Activated CD8-positive, alpha-beta memory T cell treated with anti-CD3 and anti-CD28 coated beads for 1 hour (primary cell): ENCODE data around the gene CCDC136.

Source experiments
- DNase-seq, 2 donors: peaks; one replicate each; pipeline ENCODE4 v3.0.0-alpha.2; 2020; ENCODE audit warnings: low read depth in 1 of 2; ENCODE audit errors: extremely low read depth in 1 of 2

Gene CCDC136

DNA sequence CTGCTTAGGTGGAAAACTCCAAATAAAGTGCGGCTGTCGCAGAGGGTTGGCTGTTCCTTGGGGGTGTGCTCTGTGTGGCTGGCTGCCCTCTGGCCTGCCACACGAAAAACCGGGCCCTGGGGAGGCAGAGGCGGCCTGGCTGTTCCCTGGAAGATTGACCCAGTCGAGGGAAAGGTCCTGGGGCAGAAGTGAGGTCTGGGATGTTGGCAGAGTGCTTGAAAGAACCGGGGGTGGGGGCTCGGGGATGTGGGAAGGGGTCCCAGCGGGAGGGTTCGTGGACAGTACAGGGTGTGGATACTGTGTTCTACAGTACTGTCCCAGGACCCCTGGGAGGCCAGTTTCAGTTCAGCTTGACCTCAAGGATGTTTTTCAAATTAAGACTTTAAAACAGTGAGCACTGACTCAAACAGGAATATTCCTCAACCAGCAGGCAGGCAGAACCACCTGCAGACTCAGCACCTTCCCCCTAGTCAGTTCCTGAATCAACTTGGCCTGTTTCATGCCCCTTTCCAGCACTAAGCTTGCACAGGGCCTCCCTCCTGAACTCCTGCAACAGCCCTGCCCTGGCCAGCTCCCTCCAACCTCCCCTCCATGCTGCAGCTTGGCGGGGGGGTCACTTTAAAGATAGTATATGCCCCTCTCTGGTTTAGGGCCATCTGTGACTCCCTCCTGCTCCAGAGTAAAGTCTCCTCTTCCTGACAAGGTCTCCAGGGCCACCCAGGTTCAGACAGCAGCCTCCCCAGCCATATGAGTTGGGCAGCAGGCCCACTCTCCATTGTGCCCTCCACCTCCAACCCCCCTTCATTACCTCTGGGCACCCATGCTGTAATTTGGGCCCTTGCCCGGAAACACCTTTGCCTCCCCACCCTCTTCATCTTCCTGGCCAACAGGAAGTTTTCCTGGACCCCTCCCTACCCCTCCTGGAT, 67.7 kb downstream of the CCDC136 start:
- DNase-seq, result no peak

DNA sequence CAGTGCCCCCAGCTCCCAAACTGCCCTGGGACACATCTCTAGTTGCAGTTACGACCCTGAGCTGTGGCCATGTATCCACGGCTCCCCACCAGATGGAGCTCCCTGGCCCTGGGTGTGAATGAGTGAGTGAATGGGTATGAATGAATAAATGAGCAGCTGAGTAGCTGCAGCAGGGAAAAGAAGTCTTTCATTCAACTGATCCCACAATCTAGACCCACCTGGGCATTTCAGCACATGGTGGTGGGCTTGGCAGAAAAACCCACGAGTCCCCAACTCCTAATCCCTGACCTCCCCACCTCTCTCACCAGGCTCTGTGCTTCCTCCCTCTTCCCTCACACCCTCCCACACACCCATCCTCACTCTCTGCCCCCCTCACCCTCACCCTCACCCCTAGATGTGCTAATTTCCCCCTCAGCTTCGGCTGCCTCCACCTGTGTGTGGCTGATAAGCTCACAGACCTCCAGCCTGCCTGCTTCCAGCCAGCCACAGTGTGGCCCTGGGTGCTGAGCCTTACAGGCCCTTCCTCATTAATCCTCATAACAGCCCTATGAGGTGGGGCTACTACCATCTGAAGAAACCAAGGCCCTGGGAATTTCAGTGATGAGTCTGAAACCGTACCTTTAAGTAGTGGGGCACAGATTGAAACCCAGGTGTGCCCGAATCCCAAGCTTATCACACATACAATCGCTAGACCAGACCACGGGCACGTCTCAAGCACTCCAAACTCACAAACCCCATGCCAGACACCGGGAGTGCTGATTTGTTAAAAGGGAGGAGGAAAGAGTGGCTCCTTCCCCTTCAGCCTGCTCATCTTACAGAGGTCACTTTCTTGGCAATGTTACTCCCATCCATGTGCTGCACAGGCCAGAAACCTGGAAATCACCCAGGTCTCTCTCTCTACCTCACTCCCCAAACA, 68.6 kb downstream of the CCDC136 start:
- DNase-seq, result no peak

DNA sequence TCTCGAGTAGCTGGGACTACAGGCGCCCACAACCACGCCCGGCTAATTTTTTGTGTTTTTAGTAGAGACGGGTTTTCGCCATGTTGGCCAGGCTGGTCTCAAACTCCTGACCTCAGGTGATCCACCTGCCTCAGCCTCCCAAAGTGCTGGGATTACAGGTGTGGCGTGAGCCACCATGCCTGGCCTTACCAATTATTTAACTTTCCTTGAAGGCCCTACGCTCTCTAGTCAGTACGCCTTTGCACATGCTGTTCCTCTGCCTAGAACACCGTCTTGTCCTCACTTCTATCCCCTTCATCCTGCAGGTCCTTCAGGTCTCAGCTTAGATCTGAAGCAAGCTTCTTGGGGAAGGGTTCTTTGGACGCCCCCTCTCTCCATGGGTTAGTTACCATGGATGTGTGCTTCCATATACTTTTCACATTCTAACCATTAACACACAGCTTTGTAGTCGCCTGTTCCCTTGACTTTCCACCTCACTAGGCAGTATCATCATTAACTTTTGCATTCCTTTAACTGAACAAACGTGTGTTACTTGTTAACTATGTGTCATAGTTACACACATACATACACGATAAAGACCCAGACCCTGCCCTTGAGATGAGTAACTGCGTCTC, 70.3 kb downstream of the CCDC136 start:
- no peak for DNase-seq

DNA sequence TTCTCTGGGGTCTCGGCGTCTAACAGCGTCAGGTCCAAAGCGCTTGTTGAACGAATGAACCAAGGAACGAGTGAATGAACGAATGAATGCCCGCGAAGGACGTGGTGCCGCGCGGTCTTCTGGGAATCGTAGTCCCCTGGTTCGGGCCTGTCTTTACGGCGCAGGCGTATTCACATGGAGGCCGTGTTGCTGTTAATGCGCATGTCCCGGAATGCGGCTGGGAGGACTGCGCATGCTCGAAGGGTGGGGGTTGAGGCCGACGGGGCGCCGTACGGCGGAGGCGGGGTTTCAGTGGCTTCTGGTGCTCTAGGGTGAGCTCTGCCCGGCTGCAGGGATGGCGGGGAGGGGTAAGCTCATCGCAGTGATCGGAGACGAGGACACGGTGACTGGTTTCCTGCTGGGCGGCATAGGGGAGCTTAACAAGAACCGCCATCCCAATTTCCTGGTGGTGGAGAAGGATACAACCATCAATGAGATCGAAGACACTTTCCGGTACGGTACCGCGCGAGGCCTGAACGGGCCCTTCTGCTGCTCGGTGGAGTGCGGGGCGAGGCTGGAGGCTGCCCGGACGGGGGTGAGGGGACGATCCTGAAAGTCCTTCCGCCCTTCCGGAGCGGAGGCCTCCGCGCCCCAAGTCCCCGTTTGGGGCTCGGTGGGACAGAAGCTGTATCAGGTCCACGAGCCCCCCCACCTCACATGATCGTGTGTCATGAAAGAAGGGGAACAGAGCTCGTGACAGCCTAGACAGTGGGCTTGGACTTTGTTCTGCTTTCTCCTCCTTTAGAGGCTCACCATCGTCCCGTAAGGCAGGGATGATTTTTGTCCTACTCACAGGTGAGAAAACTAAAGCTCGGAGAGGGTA, 71.0 kb downstream of the CCDC136 start, which contains the start of gene ATP6V1F:
Gene ATP6V1F (plus strand): TSS at position 286 of the 862 bp plus-strand sequence. CDS start 49 bp downstream, at position 335.
- DNase-seq, result peak; percentile 95 to 97

DNA sequence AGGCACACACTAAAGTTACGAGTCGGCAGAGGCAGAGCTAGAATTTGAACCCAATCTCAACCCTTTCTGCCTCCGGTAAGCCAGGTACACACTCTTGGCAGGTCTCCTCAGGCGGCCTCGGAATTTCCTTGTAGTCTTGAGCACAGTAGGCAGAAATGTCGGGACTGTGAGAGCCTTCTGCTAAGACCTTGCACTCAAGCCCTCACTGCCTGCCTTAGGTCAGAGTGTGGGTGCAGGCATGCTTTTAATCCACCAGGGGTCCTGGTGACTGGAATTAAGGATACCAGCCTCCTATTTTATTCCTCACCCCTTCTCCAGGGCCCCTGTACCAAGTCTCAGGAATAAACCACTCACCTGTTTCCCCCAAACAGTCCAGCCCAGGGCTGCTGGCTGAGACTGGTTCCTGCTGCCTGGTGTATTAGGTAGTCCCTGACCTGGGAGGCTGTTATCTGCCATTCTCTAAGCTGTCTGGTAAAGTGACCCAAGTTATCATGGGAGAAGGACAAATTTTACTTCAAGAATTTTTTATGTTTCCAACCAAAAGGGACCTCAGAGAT, 71.7 kb downstream of the CCDC136 start:
- DNase-seq, result peak in 1 of 2 donors; percentile 8

DNA sequence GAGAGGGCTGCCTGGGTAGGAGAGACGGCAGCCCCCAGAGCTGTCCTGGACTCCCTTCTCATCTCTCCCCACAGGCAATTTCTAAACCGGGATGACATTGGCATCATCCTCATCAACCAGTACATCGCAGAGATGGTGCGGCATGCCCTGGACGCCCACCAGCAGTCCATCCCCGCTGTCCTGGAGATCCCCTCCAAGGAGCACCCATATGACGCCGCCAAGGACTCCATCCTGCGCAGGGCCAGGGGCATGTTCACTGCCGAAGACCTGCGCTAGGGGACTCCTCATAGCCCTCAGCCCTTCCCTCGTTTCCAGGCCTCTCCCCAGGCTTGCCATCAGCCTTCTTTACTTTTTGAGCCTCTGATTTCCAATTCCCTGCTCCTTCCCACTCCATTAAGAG, 73.5 kb downstream of the CCDC136 start:
- no peak for DNase-seq

DNA sequence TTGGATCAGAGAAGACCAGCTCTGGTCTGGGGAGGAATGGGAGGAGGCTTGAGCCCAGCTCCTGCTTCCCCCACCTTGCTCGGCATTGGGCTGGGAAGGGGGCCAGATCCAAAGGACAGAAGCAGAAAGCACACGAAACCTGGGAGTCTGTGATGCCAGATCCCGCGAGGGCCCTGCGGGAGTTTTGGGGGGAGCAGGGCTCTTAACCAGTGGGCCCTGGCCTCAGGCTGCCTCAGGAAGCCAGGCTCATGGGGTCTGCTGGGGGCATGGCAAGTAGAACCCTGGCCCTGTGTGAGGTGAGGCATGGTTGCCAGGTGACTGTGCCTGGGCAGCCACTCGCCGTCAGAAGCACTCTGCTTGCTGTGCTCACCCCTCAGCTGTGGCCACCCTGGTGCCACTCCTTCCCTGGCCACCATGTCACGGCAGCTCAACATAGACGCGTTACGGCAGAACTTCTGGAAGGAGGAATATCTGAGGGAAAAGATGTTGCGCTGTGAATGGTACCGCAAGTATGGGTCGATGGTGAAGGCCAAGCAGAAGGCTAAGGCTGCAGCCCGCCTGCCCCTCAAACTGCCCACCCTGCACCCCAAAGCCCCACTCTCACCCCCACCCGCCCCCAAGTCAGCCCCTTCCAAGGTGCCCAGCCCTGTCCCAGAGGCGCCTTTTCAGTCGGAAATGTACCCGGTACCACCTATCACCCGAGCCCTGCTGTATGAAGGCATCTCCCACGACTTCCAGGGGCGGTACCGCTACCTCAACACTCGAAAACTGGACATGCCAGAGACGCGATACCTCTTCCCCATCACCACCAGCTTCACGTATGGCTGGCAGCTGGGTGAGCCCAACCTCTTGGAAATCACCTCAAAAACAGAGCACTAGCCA, 74.5 kb downstream of the CCDC136 start:
- no peak for DNase-seq

DNA sequence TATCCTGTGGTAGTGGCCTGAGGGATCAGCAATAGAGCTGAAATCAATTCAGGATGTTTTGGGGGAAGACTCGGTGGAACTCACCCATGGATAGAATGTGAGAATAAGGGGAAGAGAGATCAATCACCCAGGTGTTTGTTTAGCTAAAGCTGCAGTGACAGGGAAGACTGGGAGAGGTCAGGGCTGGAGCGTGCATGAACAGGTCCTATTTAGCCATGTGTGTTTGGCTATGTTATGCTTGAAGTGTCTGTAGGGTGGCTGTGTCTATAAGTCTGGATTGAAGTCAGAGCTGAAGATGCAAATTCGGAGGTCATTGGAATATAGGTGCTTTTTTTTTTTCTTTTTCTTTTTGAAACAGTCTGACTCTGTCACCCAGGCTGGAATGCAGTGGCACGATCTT, 75.5 kb downstream of the CCDC136 start:
- no peak for DNase-seq

DNA sequence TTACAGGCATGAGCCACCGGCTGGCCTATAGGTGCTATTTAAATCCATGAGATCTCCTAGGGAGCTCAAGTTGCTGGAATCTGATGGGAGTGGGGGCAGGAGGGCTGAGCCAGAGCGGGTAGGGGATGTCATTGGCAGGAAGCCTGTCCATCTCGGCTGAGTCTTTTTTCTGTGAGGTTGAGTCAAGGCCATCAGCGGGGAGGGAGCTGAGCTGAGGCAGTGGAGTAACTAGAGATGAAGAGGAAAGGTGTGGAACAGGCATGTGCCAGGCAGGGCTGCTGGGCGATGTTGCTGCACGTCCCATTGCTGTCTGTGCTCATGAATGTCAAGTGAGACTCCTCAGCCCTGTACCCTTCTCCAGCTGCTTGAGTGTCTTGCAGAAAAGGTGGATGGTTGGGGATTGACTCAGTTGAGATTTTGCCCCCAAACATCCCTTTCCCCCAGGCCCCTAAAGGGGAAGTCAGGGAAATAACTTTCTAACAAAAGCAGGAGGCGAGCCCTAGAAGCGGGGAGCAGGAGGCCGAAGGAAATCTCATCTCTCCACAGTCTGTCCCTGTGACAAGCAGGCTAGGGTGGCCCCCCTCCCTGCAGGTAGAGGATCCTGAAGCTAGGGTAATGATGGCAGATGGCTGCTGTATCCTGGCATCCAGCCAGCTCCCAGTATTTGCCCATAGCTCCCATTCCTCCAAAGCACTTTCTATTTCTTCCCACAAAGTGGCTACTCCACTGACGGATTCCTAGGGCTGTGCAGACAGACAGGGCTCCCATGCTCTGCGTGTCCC, 76.3 kb downstream of the CCDC136 start:
- DNase-seq, result no peak

DNA sequence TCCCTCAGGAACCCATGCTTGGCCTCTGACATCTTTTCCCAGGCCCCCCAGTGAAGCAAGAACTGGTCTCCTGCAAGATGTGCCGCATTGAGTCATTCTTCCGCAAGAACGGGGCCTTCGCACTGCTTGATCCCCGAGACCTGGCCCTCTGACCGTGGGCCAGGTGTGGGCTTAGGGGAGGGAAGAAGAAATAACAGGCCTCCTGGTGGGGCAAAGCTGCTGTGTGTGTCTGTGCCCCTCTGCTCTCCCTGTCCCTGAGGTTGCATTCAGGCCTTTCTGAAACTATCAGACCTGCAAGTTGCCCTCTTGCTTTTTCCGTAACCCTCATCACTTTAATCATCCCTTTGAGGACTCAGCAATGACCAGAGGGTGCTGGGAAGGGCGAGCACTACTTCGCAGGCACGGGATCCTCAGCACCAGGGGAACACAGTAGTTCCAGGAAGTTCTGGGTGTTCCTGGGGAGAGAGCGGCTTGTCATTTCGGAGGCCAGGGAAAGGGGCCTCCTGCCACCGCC, 76.9 kb downstream of the CCDC136 start:
- DNase-seq, result no peak

DNA sequence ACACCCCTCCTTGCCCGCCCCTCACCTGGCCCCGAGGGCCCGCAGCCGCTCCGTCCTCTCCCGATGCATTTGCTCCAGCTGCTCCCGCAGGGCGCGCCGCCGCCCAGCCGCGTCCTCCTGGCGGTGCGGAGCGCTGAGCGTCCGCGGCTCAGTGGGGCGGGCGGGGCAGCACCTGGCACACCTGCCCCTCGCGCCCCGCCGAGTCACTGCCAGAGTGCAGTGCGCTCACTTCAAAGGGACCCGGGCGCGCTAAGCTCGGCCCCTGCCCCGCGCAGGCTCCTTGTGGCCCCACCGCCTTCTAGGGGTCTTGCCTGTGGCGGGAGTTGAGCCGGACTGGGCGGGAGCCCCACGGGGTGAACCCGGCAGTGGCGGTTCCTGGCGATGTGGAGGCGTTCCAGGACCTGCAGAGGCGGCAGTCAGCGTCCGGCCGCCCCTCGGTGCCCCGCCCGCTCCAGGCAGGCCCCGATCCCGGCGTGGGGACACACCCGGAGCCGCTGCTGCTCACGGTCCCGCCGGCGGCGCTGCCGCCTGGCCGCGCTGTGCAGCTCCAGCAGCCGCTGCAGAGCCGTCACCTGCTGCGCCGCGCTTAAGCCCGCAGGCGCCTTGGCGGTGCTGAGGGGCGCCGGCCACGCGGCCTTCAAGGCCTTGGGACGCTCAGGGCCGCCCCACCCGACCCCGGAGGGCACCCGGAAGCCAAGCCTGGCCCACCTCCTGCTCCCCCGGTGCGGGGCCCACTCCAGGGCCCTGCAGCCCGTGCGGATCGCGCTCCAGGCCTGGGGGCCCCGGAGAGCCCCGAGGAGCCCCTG, 77.6 kb downstream of the CCDC136 start:
- DNase-seq, result peak in 1 of 2 donors; percentile 28

DNA sequence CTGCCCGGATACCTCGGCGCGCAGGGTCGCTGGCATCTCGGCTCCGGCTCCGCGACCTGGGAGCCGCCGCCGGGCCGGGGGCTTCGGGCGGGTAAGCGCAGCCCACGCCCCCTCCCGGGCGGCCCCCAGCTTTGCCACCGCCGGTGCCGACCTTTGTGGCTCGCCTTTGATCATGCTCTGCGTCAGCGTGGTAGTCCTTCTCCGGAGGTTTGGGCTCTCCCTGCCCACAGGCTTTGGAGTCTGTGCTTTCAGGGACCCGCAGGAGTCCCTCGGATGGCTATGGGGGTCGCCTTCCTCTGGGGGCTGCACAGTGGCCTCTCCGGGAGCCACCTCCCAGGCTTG, 78.1 kb downstream of the CCDC136 start:
- no peak for DNase-seq

DNA sequence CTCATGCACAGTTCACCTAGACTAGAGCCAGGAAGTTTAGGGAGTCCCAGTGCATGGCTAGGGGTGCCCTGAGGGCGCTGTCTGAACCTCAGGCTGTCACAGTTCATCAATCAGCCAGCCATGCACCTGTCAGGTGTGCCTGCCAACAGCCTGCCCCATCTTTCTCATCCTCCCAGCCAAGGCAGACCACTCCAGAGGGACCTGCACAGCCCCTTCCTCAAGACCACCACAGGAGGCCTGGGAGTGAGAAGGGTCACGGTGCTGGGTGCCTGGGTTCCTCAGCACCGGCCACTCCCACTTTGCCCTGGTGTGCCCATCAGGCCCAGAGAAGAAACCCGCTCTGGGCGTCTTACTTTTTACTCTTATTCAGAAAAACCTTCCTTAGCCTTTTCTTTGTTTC, 79.3 kb downstream of the CCDC136 start:
- DNase-seq, result no peak
